K562 (cell line): ENCODE data around the gene UTP4. TPM values are rescaled to one million over a fixed set of nuclear protein-coding genes. Genes with fewer than 3 reads are reported as not detected.
"Not testable (repeated sequence)": the region's sequence is repeated elsewhere in the genome, so short reads cannot be mapped to it uniquely, and the experiment has no call there.

Experiments
- ATAC-seq: fragments of 200-7000 bp; cut with Tn5 transposase; 3 replicates; pipeline ENCODE4 v1.9.1; 2020; ENCODE audit warnings: moderate library complexity
- BruUV-seq: library from RNA; stranded (reverse); fragments of 400-500 nt; replicated peaks from 2 replicates; lab custom pipeline; 2021; lab: Mats Ljungman, UMichigan
- CTCF ChIA-PET: fragments of 300-600 bp; formaldehyde crosslinking; extraction: SDS; loops from one replicate; lab custom pipeline; 2021; ENCODE audit warnings: low intra/inter-chr PET ratio; lab: Yijun Ruan, JAX
- POLR2A ChIA-PET: fragments of 300-600, 350-650 bp; sonication (Branson Sonifier 250); formaldehyde crosslinking; extraction: SDS; loops from one replicate; lab custom pipeline; 2021; ENCODE audit warnings: antibody characterized with exemption, inconsistent platforms; lab: Yijun Ruan, JAX
- DNase-seq, 4 experiments: peaks; one replicate each; pipeline versions ENCODE4 v3.0.0 to v3.0.0-alpha.2; 2011 to 2018; ENCODE audit warnings: low spot score in 3 of 4, mixed read lengths in 3 of 4; ENCODE audit errors: extremely low read depth in 1 of 4
- FAIRE-seq: peaks from 2 replicates; lab custom pipeline; 2011; peaks lifted over from hg19 to GRCh38; lab: Jason Lieb, UNC
- H2AFZ ChIP-seq: 2 replicates; pipeline ENCODE4 v1.6.0; 2011; ENCODE audit warnings: low read depth, low read length, control low read depth, inconsistent platforms
- H3K27ac ChIP-seq: fragments of 200-600 bp; 3 replicates; pipeline ENCODE4 v1.8.0; 2011; ENCODE audit warnings: low read depth, mild to moderate bottlenecking, control low read depth, inconsistent platforms, low read length, moderate library complexity, mixed read lengths; ENCODE audit errors: extremely low read depth
- H3K27me3 ChIP-seq, 2 experiments: fragments of 300-600 bp in 1 of 2; 2 replicates in 1 of 2; 3 replicates in 1 of 2; pipeline versions ENCODE4 v1.6.0 to v1.8.0; 2011; ENCODE audit warnings: inconsistent platforms in 2 of 2, low read length in 2 of 2, mild to moderate bottlenecking in 1 of 2, mixed read lengths in 1 of 2, moderate library complexity in 1 of 2; ENCODE audit not compliant: control insufficient read depth in 2 of 2, insufficient read depth in 2 of 2
- H3K36me3 ChIP-seq: fragments of 300-600 bp; 3 replicates; pipeline ENCODE4 v1.8.0; 2011; ENCODE audit warnings: mild to moderate bottlenecking, low read length, inconsistent platforms; ENCODE audit not compliant: control insufficient read depth, insufficient read depth
- H3K4me1 ChIP-seq, 2 experiments: fragments of 200-600 bp in 1 of 2; replicated peaks in 1 of 2; 2 replicates in 1 of 2; 3 replicates in 1 of 2; pipeline versions ENCODE4 v1.5.1 to v1.8.0; 2011; ENCODE audit warnings: inconsistent platforms in 2 of 2, low read length in 2 of 2, mild to moderate bottlenecking in 1 of 2, mixed read lengths in 1 of 2, moderate library complexity in 1 of 2; ENCODE audit not compliant: control insufficient read depth in 2 of 2, insufficient read depth in 2 of 2
- H3K4me2 ChIP-seq: 2 replicates; pipeline ENCODE4 v1.6.1; 2011; ENCODE audit warnings: low read length, control low read depth, inconsistent platforms, mixed read lengths; ENCODE audit not compliant: insufficient read depth
- H3K4me3 ChIP-seq: fragments of 200-600 bp; sonication (generic), shearing (Covaris generic); 2 replicates; pipeline ENCODE4 v1.5.1; 2016; ENCODE audit warnings: control low read depth, inconsistent platforms
- H3K79me2 ChIP-seq: fragments of 200-600 bp; 3 replicates; pipeline ENCODE4 v1.8.0; 2011; ENCODE audit warnings: low read length, inconsistent platforms; ENCODE audit not compliant: control insufficient read depth, insufficient read depth
- H3K9ac ChIP-seq, 2 experiments: 2 replicates each; pipeline versions ENCODE4 v1.6.0 to v1.6.1; 2011; ENCODE audit warnings: low read depth in 2 of 2, low read length in 2 of 2, control low read depth in 1 of 2, inconsistent platforms in 1 of 2, mild to moderate bottlenecking in 1 of 2, mixed read lengths in 1 of 2; ENCODE audit not compliant: insufficient read depth in 1 of 2
- H3K9me1 ChIP-seq: one replicate; pipeline ENCODE4 v1.6.0; 2011; ENCODE audit warnings: inconsistent platforms, mild to moderate bottlenecking, low read length, moderate library complexity; ENCODE audit not compliant: control insufficient read depth, insufficient read depth
- H3K9me3 ChIP-seq: replicated peaks from 2 replicates; pipeline ENCODE4 v1.5.1; 2011; ENCODE audit warnings: low read depth, low read length, inconsistent platforms; ENCODE audit not compliant: control insufficient read depth, insufficient read depth
- H4K20me1 ChIP-seq: replicated peaks from 2 replicates; pipeline ENCODE4 v1.6.1; 2011; ENCODE audit warnings: low read length, inconsistent platforms, mixed read lengths; ENCODE audit not compliant: control insufficient read depth, insufficient read depth
- ATF4 ChIP-seq: fragments of 450-650 bp; formaldehyde crosslinking; IDR thresholded peaks from 2 replicates; pipeline ENCODE4 v1.4.0; 2022; ENCODE audit warnings: mild to moderate bottlenecking, moderate library complexity
- CBFB ChIP-seq: sonication (generic); formaldehyde crosslinking; IDR thresholded peaks from 2 replicates; pipeline ENCODE4 v1.4.0; 2020; ENCODE audit warnings: mild to moderate bottlenecking, missing genetic modification reagents
- DACH1 ChIP-seq: fragments of 450-650 bp; IDR thresholded peaks from 2 replicates; pipeline ENCODE4 v1.6.1; 2018; ENCODE audit not compliant: partially characterized antibody
- EHMT2 ChIP-seq: fragments of 450-650 bp; IDR thresholded peaks from 2 replicates; pipeline ENCODE4 v1.6.1; 2018; ENCODE audit warnings: antibody characterized with exemption
- EP300 ChIP-seq: IDR thresholded peaks from 2 replicates; pipeline ENCODE4 v1.6.1; 2012; ENCODE audit warnings: low read length, improper control_type of control experiment
- MAFK ChIP-seq: IDR thresholded peaks from 2 replicates; pipeline ENCODE4 v1.6.1; 2011; ENCODE audit warnings: low read length, improper control_type of control experiment
- ZFPM2 ChIP-seq: fragments of 250-450 bp; sonication (Bioruptor Pico); IDR thresholded peaks from 2 replicates; pipeline ENCODE4 v1.5.1; 2022; ENCODE audit warnings: mild to moderate bottlenecking
- ZNF316 ChIP-seq: fragments of 450-650 bp; IDR thresholded peaks from 2 replicates; pipeline ENCODE4 v1.6.1; 2016
- ZNF431 ChIP-seq: sonication (generic); formaldehyde crosslinking; IDR thresholded peaks from 2 replicates; pipeline ENCODE4 v1.8.0; 2022; ENCODE audit warnings: mild to moderate bottlenecking, missing genetic modification reagents
- WGBS: fragments of 100-300 bp; shearing (Covaris generic); methylation state at CpG from one replicate; pipeline ENCODE4 v1.1.6; 2016; ENCODE audit warnings: low coverage, mixed read lengths; ENCODE audit not compliant: insufficient coverage; ENCODE audit errors: missing lambda C conversion rate; 5-methylcytosine and 5-hydroxymethylcytosine counted together
- in situ Hi-C: fragments of 300-500 bp; cut with MboI; formaldehyde crosslinking; loops from 4 replicates; pipeline ENCODE4 v1.15.0; 2018; ENCODE audit warnings: inconsistent platforms, mixed read lengths
- intact Hi-C: fragments of 100-400 bp; cut with micrococcal nuclease; formaldehyde crosslinking; loops from 2 replicates; pipeline ENCODE4 v1.14.2; 2022
- polyA plus RNA-seq, 8 experiments: library from polyadenylated mRNA; depleted of rRNA in 4 of 8; stranded (reverse) in 5 of 8; unstranded in 3 of 8; fragments of >200 nt; fragmentation: Nextera tagmentation in 2 of 8; fragmentation: Illumina TruSeq in 1 of 8; extraction: Ambion mirVana in 2 of 8; extraction: Trizol in 1 of 8; gene quantifications; 2 replicates each; pipeline versions ENCODE4 v1.2.1 to v1.2.3, GENCODE V29; 2011 to 2014; ENCODE audit warnings: inconsistent platforms in 1 of 8, missing spikeins in 1 of 8
- total RNA-seq, 7 experiments: library from RNA; depleted of rRNA in 6 of 7; stranded (reverse); fragments of >200 nt in 6 of 7; fragmentation: Illumina TruSeq in 2 of 7; extraction: Trizol in 2 of 7; gene quantifications; 2 replicates each; pipeline versions ENCODE4 v1.2.1 to v1.2.3, GENCODE V29; 2011 to 2021; ENCODE audit warnings: low replicate concordance in 1 of 7
- TF ChIP-seq, protein P1 (sequence below): fragments of 250-450 bp; sonication (Bioruptor Pico); IDR thresholded peaks from 2 replicates; pipeline ENCODE4 v1.5.1; 2021; ENCODE audit warnings: mild to moderate bottlenecking
- TF ChIP-seq, protein P2 (sequence below): fragments of 250-450 bp; sonication (Bioruptor Pico); IDR thresholded peaks from 2 replicates; pipeline ENCODE4 v1.5.0; 2021

UTP4 gene
- total and polyA plus RNA-seq, 9 of the 15 experiments (the other 6 are each of a cell fraction or from before 2014, with no cell fraction given) = 46.1 to 203 (median 145) TPM

DNA sequence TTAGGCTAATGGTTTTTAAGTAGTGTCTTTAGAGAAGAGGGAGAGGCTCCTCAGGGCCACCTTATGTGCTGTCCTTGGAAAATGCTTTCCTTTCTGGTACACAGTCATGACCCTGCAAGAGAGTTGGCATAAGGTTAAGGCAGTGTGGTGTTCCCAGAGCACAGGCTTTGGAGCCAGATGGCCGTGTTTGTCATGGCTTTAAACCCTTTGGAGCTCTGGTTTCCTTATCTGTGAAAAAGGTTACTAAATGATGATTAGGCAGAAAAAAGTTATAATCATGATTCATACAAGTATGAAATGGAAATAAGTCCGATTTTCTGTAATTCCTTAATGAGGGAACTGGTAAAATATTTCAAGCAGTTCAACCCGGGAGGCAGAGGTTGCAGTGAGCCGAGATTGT, 13.2 kb downstream of the UTP4 start (continued):
- TF ChIP-seq ATF4 (CRISPR knock-in tag) (no peak), EP300 (no peak), MAFK (peak; percentile 53; the same call in 1 of the 2 replicates), ZFPM2 (no peak), DACH1 (no peak), CBFB (CRISPR knock-in tag) (no peak), ZNF431 (CRISPR knock-in tag) (no peak), ZNF316 (peak; percentile 92), EHMT2 (no peak)
- TF ChIP-seq, protein P1, sequence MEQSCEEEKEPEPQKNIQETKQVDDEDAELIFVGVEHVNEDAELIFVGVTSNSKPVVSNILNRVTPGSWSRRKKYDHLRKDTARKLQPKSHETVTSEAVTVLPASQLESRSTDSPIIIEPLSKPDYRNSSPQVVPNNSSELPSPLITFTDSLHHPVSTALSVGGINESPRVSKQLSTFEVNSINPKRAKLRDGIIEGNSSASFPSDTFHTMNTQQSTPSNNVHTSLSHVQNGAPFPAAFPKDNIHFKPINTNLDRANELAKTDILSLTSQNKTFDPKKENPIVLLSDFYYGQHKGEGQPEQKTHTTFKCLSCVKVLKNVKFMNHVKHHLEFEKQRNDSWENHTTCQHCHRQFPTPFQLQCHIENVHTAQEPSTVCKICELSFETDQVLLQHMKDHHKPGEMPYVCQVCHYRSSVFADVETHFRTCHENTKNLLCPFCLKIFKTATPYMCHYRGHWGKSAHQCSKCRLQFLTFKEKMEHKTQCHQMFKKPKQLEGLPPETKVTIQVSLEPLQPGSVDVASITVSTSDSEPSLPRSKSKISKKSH (CRISPR knock-in tag) = no peak
- TF ChIP-seq, protein P2, sequence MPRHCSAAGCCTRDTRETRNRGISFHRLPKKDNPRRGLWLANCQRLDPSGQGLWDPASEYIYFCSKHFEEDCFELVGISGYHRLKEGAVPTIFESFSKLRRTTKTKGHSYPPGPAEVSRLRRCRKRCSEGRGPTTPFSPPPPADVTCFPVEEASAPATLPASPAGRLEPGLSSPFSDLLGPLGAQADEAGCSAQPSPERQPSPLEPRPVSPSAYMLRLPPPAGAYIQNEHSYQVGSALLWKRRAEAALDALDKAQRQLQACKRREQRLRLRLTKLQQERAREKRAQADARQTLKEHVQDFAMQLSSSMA (CRISPR knock-in tag) = no peak

DNA sequence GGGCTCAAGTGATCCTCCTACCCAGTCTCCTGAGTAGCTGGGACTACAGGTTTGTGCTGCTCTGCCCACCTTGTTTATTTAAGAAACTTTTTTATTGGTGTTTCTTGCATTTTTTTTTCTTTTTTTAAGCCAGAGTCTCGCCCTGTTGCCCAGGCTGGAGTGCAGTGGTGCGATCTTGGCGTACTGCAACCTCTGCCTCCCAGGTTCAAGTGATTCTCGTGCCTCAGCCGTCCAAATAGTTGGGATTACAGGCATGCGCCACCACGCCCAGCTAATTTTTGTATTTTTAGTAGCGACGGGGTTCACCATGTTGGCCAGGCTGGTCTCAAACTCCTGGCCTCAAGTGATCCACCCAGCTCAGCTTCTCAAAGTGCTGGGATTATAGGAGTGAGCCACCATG, 17.2 kb downstream of the UTP4 start:
- in situ Hi-C loops = loop anchor here (5.0 kb wide), 1 partner anchor 138 kb away; no protein-coding TSS in a partner anchor

More for the DNA sequence above, 17.2 kb downstream of the UTP4 start:
- not testable (repeated sequence) for H3K4me3 ChIP-seq, H3K9me3 ChIP-seq, H3K4me2 ChIP-seq, H3K27me3 ChIP-seq, H3K4me1 ChIP-seq, H3K27ac ChIP-seq, BruUV-seq, ATAC-seq, FAIRE-seq, H4K20me1 ChIP-seq, H2AFZ ChIP-seq, H3K9ac ChIP-seq, DNase-seq, H3K9me1 ChIP-seq
- 93% methylated on average over 9 of the region's 9 CpGs for WGBS
- peaks cover 82% of the 10 kb centered on the region for H3K36me3 ChIP-seq
- CTCF ChIA-PET = interaction anchor here (2.5 kb wide), 1 partner anchor 138 kb away, joined by 32 read pairs; no protein-coding TSS in a partner anchor
- intact Hi-C loops = loop anchor here (1.0 kb wide), 1 partner anchor 138 kb away; no protein-coding TSS in a partner anchor
- POLR2A ChIA-PET = interaction anchor here (0.6 to 1.9 kb wide), 7 partner anchors 9 to 290 kb away, joined by 3 to 7 read pairs (median 4); partner anchors contain the start of genes CHTF8 and UTP4
- H3K79me2 ChIP-seq = peaks cover 15% of the 10 kb centered on the region; the same call in 2 of the 3 replicates
